IPS-NIHi11 (cell line): ENCODE results near the gene OR2AG2.

Experiments
- DNase-seq: peaks from one replicate; pipeline ENCODE4 v3.0.0; 2012; ENCODE audit warnings: mixed read lengths, low spot score

Gene OR2AG2

DNA sequence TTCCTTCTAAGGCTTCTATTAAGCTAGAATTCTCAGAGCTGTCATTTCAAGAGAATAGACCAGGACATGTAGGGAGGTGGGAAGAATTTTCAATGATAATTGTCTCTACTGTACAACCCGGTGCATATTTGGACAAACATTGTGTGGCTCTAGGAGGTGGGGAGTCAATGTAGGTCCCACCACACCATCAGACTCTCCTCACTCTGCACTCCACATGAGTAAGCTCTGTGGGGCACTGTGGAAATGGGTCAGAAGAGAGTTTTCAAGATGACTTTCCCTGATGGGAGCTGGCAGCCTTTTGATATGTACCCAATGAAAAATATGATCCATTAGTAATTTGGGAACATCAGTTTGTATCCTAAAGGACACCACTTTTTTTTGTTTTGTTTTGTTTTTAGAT is 33.2 kb downstream of the OR2AG2 start:
- DNase-seq: no peak

DNA sequence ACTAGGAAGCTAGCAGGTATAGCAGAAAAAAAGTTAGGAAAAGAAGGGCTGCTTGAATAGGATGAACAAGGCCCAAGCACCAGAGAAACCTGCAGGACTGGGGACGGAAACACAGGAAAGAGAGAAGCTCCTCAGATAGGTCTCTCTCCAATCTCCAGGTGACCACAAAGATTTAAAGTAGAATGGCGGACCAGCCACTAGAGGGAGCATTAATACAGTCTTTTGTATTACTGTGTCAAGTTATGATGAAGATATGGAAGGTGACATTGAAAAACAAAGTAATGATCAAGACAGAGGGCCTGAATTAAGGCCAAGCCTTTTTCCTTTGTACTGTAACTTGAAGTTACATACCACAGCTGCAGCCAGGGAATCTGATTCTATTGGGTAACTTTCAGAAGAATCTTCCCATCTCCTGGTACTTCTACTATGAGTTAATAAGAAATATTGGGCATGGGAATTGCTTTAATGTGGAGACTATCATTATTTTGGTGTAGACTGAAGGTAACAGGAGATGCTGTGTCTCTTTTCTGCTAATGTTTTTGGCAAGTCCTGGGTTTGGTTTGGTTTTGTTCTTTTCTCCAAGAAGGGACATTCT is 33.8 kb downstream of the OR2AG2 start:
- peak; percentile 51 for DNase-seq

DNA sequence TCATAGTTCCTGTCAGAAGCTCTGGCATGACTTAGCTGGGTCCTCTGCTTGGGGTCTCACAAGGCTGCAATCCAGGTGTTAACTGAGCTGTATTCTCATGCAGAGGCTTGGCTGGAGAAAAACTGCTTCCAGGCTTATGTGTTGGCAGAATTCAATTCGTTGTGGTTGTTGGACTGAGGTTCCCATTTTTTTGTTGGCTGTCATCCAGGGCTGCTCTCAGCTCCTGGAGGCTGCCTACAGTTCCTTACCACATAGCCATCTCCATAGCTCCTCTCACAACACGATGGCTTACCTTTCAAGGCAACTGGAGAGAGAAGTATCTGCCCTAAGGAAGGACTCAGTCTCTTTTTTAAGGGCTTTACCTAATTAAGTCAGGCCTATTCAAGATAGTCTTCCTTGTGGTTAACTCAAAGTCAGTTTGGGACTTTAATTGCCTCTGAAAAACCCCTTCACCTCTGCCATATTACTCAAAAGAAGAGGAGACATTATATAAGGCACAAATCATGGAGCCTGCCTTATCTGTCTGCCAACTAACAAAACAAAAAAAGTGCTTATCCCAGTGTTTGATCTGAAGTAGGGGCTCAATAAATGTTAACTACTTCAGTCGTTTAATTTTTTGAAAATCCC is 35.2 kb downstream of the OR2AG2 start:
- DNase-seq: no peak

DNA sequence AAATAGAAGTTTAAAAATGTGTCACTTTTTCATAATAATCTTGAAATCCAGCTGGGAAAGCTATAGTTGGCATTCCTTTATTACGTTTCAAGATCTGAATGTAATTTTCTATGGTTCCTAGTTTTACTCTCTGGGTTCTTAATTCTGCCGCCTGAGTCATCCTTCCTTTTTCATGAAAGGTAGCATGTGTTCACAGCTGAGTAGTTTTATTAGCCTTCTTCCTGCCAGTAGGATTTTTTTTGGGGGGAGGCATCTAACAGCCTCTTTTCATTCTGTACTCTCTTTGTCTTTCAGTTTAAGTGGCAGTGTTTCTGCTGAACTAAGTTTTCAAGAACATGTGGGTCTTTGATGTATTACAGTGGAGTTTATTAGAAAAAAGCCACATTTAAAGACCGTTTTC is 36.5 kb downstream of the OR2AG2 start:
- DNase-seq: no peak

DNA sequence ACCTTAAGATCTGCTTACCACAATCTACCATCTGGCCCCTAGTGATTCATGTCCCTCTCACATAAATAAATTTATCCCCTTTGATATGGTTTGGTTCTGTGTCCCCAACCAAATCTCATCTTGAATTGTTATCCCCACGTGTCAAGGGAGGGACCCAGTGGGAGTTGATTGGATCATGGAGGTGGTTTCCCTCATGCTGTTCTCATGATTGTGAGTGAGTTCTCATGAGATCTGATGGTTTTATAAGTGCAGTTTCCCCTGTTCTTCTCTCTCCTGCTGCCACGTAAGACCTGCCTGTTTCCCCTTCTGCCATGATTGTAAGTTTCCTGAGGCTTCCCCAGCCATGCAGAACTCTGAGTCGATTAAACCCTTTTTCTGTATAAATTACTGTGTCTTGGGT is 37.2 kb downstream of the OR2AG2 start:
- no peak for DNase-seq

DNA sequence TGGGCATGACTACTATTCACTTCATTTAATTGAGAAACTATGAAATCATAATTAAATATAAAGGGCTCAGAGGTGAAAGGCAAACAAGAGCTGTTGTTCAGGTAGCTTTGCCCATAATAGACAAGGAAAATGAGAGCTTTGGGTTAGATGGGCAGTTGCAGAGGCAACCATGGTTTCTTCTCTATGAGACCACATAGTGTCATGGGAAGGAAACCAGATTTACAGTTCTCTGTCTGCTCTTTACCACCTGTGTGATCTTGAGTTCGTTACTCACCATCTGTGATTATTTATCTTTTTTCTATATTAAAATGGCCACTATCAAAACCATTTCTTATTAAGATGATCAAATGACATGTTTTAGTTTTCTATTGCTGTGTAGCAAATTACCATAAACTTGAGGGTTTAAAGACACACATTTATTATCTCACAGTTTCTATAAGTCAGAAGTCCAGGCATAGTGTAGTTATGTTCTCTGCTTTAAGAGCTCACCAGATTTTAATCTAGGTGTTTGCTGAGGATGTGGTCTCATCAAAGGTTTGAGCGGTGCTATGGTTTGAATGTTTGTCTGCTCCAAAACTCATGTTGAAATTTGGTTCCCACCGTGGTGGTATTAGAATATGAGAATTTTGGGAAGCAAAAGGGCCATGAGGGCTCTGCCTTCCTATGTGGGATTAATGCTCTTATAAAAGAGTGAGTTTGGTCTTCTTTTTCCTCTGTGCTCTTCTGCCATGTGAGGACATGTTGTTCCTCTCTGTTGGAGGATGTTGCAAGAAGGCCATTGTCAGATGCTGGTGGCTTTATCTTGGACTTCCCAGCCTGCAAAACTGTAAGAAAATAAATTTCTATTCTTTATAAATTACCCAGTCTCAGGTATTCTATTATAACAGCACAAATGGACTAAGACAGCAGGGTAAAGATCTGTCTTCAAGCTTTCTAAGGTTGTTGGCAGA is 38.2 kb downstream of the OR2AG2 start:
- DNase-seq: no peak

DNA sequence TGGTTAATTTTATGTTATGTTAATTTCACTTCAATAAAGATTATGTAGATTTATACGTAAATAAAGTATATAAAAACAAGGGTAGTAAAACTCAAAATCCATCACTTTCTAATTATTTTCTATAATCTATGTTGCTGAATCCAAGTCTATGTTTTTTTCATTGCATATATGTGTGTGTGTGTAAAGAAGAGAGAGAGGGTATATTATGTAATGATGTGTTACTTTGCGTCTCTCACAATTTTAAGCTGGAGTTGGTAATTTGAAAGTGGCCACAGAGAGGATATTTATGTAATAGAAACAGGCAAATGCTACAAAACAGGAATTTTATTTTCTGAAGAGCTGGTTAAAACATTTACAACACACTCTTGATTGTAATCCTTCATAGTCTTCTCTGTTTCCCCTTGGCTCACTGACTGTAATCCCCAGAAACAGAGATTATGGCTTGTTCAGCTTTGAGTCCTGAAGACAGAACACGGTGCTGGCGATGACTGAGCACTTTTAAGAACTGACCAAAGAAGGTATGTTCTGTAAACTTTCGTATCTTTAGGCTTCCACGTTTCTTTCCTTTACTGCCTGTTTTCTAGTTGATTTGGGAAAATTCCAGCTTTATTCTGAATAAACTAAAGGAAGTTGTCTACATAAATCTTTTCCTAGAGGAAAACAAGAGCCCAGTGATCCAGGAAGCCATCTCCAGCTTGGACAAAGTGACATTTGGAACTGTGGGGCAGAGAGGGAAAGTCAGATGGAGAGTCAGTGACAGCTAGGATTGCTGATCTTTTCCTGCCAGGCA is 43.6 kb downstream of the OR2AG2 start:
- no peak for DNase-seq

DNA sequence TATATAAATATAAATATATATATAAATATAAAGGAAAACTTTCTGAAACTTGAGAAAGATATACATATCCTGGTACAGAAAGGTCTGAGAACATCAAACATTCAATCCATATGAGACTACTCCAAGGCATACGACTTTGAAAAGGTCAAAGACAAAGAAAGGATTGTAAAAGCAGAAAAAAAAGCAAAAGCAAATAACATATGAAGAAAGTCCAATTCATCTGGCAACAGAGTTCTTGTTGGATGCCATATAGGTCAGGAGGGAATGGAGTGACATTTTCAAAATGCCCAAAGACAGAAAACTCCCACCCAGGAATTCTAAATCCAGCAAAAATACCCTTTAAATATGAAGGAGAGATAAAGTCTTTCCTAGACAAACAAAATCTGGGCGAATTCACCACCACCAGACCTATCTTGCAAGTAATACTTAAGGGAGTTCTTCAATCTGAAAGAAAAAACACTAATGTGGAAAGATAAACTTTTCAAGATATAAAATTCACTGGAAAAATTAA is 46.3 kb downstream of the OR2AG2 start:
- no peak for DNase-seq

DNA sequence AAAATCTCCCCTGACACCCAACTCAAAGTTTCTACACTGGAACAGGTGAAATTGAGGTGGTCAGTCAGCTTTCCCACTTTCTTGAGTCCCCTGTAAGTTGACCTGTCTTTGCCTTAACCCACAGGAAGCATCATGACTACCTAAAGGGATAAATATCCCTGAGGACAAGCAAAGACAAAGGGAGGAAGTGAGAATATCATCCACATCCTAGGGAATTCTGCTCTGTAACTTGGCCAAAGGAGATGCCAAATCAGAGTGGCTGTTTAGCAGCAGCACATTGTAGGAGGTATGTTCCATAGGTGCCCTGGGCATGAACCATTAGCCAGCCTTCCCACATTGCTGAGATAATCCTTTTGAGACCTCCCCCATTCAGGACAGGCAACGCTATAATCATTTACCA is 47.8 kb downstream of the OR2AG2 start:
- no peak for DNase-seq

DNA sequence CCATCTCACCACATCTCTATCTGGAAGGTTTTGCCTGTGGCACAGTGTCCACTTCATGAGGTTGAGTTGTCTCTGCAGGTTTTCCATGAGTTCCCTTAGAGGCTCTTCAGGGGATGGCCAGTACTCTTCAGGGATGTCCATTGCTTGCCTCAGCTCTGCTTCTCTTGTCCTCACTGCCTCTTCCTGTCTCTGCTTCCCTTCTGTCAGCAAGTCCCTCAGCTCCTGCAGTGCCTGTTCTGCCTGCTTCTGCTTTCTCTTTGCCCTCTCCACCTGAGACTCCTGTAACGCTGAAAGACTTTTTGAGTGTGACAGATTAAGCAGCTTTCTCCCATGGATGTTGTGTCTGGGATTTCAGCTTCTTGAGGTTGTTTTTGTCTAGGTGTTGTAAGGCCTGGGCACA is 50.4 kb downstream of the OR2AG2 start:
- DNase-seq: no peak

DNA sequence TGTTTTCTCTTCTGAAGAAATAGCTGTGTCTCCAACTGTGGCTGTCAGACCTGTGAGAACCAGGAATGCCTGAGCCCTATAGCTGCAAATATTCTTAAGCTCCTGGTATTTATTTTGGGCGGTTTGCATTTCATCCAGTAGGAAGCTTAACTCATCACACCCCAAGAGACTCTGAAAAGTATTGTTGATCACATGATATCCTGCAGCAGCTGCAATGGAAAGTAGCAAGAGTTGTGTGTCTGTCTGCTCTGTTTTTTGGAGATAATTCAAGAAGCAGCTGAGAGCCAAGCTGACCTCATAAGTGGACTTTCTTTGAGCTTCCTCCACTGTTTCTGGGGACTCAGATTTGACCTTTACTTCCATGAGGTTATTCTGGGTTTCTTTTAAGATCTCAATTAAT is 52.2 kb downstream of the OR2AG2 start:
- DNase-seq: no peak

DNA sequence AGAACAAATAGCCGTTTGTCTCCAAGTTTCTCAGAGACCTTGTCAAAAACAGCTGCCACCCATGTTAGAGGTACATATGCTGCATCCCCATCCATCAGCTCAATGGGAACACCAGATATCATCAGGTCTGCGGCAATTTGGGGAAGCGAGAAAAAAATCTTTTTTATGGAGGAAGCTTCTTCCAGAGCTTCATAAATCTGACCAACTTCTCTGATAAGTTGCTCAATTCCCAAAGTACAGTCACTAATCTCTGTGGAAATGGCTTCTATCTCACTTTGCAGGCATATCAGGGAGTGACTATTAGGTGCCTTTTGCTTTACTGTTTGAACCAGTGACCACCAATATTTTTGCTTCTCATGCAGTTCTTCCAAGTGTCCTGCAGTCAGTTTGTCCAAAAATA is 54.4 kb downstream of the OR2AG2 start:
- DNase-seq: no peak
